HEK293 (cell line): ENCODE data around the gene CSMD2.

ENCODE experiments used
- CTCF ChIA-PET: fragments of 350-600 bp; formaldehyde crosslinking; extraction: SDS; loops from one replicate; lab custom pipeline; 2021; ENCODE audit warnings: antibody characterized with exemption; lab: Yijun Ruan, JAX
- POLR2A ChIA-PET: fragments of 300-600 bp; formaldehyde crosslinking; extraction: SDS; loops from one replicate; lab custom pipeline; 2020; ENCODE audit warnings: antibody characterized with exemption, inconsistent platforms; lab: Yijun Ruan, JAX
- H3K27ac ChIP-seq: fragments of 200-500 bp; sonication (Bioruptor generic); 2 replicates; pipeline ENCODE4 v1.5.1; 2014; ENCODE audit warnings: low read depth, low read length, control low read depth, inconsistent platforms; ENCODE audit errors: extremely low read depth
- H3K36me3 ChIP-seq, 2 experiments: fragments of 200-500 bp in 1 of 2; sonication (Bioruptor generic) in 1 of 2; 1 replicate in 1 of 2; 2 replicates in 1 of 2; pipeline ENCODE4 v1.5.1; 2014 to 2017; ENCODE audit warnings: inconsistent platforms in 2 of 2, low read length in 2 of 2; ENCODE audit not compliant: control insufficient read depth in 2 of 2, insufficient read depth in 1 of 2
- H3K4me1 ChIP-seq: fragments of 200-500 bp; sonication (Bioruptor generic); 2 replicates; pipeline ENCODE4 v1.5.1; 2014; ENCODE audit warnings: mild to moderate bottlenecking, low read length, inconsistent platforms; ENCODE audit not compliant: control insufficient read depth, insufficient read depth
- H3K4me3 ChIP-seq: 2 replicates; pipeline ENCODE4 v1.5.1; 2011; ENCODE audit warnings: low read depth, mild to moderate bottlenecking, control low read depth, low read length, moderate library complexity
- H3K9me3 ChIP-seq: fragments of 200-500 bp; sonication (Bioruptor generic); 2 replicates; pipeline ENCODE4 v1.5.1; 2014; ENCODE audit warnings: low read depth, low read length, inconsistent platforms; ENCODE audit not compliant: control insufficient read depth, insufficient read depth
- ELK4 ChIP-seq: IDR thresholded peaks from 2 replicates; pipeline ENCODE4 v1.6.1; 2011; ENCODE audit warnings: mild to moderate bottlenecking, low read depth, low read length, borderline replicate concordance
- HOXC10 ChIP-seq: sonication (generic); formaldehyde crosslinking; IDR thresholded peaks from 2 replicates; pipeline ENCODE4 v1.8.1; 2023; ENCODE audit warnings: mild to moderate bottlenecking, missing genetic modification reagents
- KLF10 ChIP-seq: fragments of 450-650 bp; IDR thresholded peaks from 2 replicates; pipeline ENCODE4 v1.5.1; 2018; ENCODE audit warnings: missing biosample characterization, mild to moderate bottlenecking, missing genetic modification characterization
- MEIS1 ChIP-seq: sonication (generic); formaldehyde crosslinking; IDR thresholded peaks from 2 replicates; pipeline ENCODE4 v1.8.1; 2022; ENCODE audit warnings: missing genetic modification reagents, mild to moderate bottlenecking, borderline replicate concordance
- SCRT2 ChIP-seq: fragments of 450-650 bp; formaldehyde crosslinking; IDR thresholded peaks from 2 replicates; pipeline ENCODE4 v1.5.1; 2016; ENCODE audit warnings: missing biosample characterization, missing genetic modification characterization
- SP2 ChIP-seq: fragments of 450-650 bp; formaldehyde crosslinking; IDR thresholded peaks from 2 replicates; pipeline ENCODE4 v1.5.1; 2016; ENCODE audit warnings: missing biosample characterization, missing genetic modification characterization
- ZEB2 ChIP-seq: fragments of 450-650 bp; formaldehyde crosslinking; IDR thresholded peaks from 2 replicates; pipeline ENCODE4 v1.5.1; 2016; ENCODE audit warnings: missing biosample characterization, missing genetic modification characterization
- ZFHX2 ChIP-seq: fragments of 450-650 bp; formaldehyde crosslinking; conservative IDR thresholded peaks from 2 replicates; pipeline ENCODE4 v1.5.1; 2016; ENCODE audit warnings: missing biosample characterization, missing genetic modification characterization
- ZFP69B ChIP-seq: fragments of 450-650 bp; formaldehyde crosslinking; IDR thresholded peaks from 2 replicates; pipeline ENCODE4 v1.5.1; 2016; ENCODE audit warnings: missing biosample characterization, missing genetic modification characterization
- ZIC2 ChIP-seq: fragments of 450-650 bp; formaldehyde crosslinking; IDR thresholded peaks from 2 replicates; pipeline ENCODE4 v1.5.1; 2016; ENCODE audit warnings: missing biosample characterization, missing genetic modification characterization
- ZNF146 ChIP-seq: fragments of 450-650 bp; formaldehyde crosslinking; IDR thresholded peaks from 2 replicates; pipeline ENCODE4 v1.5.1; 2016; ENCODE audit warnings: missing biosample characterization, missing genetic modification characterization
- ZNF214 ChIP-seq: fragments of 450-650 bp; formaldehyde crosslinking; IDR thresholded peaks from 2 replicates; pipeline ENCODE4 v1.5.1; 2017; ENCODE audit warnings: missing biosample characterization, mild to moderate bottlenecking, missing genetic modification characterization, borderline replicate concordance
- ZNF24 ChIP-seq: fragments of 450-650 bp; formaldehyde crosslinking; IDR thresholded peaks from 2 replicates; pipeline ENCODE4 v1.5.1; 2016; ENCODE audit warnings: missing biosample characterization, missing genetic modification characterization
- ZNF341 ChIP-seq: fragments of 450-650 bp; formaldehyde crosslinking; IDR thresholded peaks from 2 replicates; pipeline ENCODE4; 2016; ENCODE audit warnings: low read depth, missing biosample characterization, missing genetic modification characterization
- ZNF426 ChIP-seq: fragments of 450-650 bp; formaldehyde crosslinking; IDR thresholded peaks from 2 replicates; pipeline ENCODE4 v1.5.1; 2017; ENCODE audit warnings: missing biosample characterization, missing genetic modification characterization, mild to moderate bottlenecking, inconsistent platforms, moderate library complexity
- ZNF530 ChIP-seq: fragments of 450-650 bp; formaldehyde crosslinking; IDR thresholded peaks from 2 replicates; pipeline ENCODE4 v1.5.1; 2016; ENCODE audit warnings: low read depth, missing biosample characterization, missing genetic modification characterization
- ZNF571 ChIP-seq: fragments of 450-650 bp; formaldehyde crosslinking; IDR thresholded peaks from 2 replicates; pipeline ENCODE4 v1.5.0; 2017; ENCODE audit warnings: missing biosample characterization, missing genetic modification characterization
- ZNF623 ChIP-seq: fragments of 450-650 bp; formaldehyde crosslinking; IDR thresholded peaks from 2 replicates; pipeline ENCODE4 v1.5.1; 2016; ENCODE audit warnings: missing biosample characterization, missing genetic modification characterization
- ZNF626 ChIP-seq: fragments of 450-650 bp; sonication (Bioruptor Pico); formaldehyde crosslinking; IDR thresholded peaks from 2 replicates; pipeline ENCODE4 v1.5.1; 2018; ENCODE audit warnings: missing biosample characterization, missing genetic modification characterization, inconsistent platforms
- ZNF639 ChIP-seq: fragments of 450-650 bp; formaldehyde crosslinking; IDR thresholded peaks from 2 replicates; pipeline ENCODE4 v1.5.1; 2016; ENCODE audit warnings: missing biosample characterization, missing genetic modification characterization
- ZNF670 ChIP-seq: fragments of 450-650 bp; formaldehyde crosslinking; IDR thresholded peaks from 2 replicates; pipeline ENCODE4 v1.5.1; 2016; ENCODE audit warnings: missing biosample characterization, missing genetic modification characterization, low read depth
- ZNF776 ChIP-seq: fragments of 450-650 bp; formaldehyde crosslinking; IDR thresholded peaks from 2 replicates; pipeline ENCODE4 v1.5.0; 2017; ENCODE audit warnings: missing biosample characterization, missing genetic modification characterization, borderline replicate concordance

CSMD2 gene

GRCh38 chr1:33578557-33579448 lies 586.2 kb downstream of the CSMD2 start:
- CTCF ChIA-PET: no interaction called here
- H3K4me1 ChIP-seq: no peaks in the 10 kb centered on the region
- H3K4me3 ChIP-seq: no peak overlapping the region
- no peak overlapping the region for H3K27ac ChIP-seq
- TF ChIP-seq SP2 (tag by site-specific recombination) (no peak), ZNF776 (tag by site-specific recombination) (no peak), ZNF530 (no peak), ZNF146 (tag by site-specific recombination) (no peak), ZNF214 (tag by site-specific recombination) (no peak), HOXC10 (CRISPR knock-in tag) (no peak), ZIC2 (no peak), ELK4 (no peak), ZNF426 (no peak), ZNF626 (no peak), ZNF341 (tag by site-specific recombination) (no peak)
- H3K36me3 ChIP-seq: no peaks in the 10 kb centered on the region
- POLR2A ChIA-PET: no interaction called here
- H3K9me3 ChIP-seq: no peaks in the 10 kb centered on the region

- no peaks in the 10 kb centered on the region for H3K9me3 ChIP-seq
- no peak overlapping the region for H3K4me3 ChIP-seq
- no peak overlapping the region for H3K27ac ChIP-seq
- H3K36me3 ChIP-seq: no peaks in the 10 kb centered on the region
- TF ChIP-seq ZNF639: no peak
- no peak for TF ChIP-seq ZFP69B (tag by site-specific recombination)
- no peak for TF ChIP-seq KLF10 (tag by site-specific recombination)
- TF ChIP-seq ZNF670 (tag by site-specific recombination): no peak
- TF ChIP-seq ZNF623: no peak
- TF ChIP-seq ZNF571 (tag by site-specific recombination): no peak
- TF ChIP-seq SP2 (tag by site-specific recombination): no peak
- no peak for TF ChIP-seq ZFHX2 (tag by site-specific recombination)
- POLR2A ChIA-PET: no interaction called here
- CTCF ChIA-PET: no interaction called here
- H3K4me1 ChIP-seq: no peaks in the 10 kb centered on the region
Observed at GRCh38 chr1:33577663-33578062, 587.4 kb downstream of the CSMD2 start.

DNA sequence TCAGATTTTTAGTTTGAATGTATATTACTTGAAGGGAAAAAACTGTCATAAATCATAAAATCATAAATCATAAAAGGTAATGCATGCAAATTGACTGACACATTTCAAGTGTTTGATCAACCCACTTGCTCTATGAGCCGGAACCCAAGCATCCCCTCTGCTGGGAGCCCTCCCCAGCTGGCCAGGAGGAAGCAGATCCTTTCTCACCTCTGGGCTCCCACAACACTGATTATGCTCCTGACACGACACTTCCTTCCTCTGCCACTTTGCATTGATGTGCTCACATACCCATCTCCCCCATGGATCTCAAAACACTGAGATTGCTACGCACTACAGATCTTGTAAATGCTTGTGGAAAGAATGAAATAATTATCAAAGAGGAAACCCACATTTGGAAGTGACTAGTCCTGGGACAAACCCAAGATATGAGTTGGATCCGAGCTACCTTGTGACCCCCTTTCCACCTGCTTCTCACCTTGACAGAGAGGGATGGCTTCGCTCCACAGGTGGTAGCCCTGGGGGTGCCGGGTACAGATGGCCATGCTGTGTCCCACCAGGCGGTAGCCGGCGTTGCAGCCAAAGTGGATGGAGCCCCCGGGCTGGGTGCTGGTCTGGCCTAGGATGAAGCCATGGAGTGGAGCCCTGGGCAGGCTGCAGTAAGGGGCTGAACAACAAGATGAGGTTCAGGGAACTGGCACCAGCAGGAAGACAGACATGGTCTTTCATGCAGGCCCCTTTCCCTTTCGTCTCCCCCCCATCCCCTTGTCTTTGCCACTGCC lies 588.0 kb downstream of the CSMD2 start:
- H3K36me3 ChIP-seq: no peaks in the 10 kb centered on the region
- no peaks in the 10 kb centered on the region for H3K4me1 ChIP-seq
- TF ChIP-seq ZNF24 (tag by site-specific recombination): no peak
- no peak for TF ChIP-seq MEIS1
- TF ChIP-seq ZEB2 (tag by site-specific recombination): no peak
- 0 out of 2 replicates have a peak, but pooled peaks have one; percentile 12 for TF ChIP-seq SCRT2 (tag by site-specific recombination)
- TF ChIP-seq, all 188 proteins: peak for 1
- Histone ChIP-seq H3K4me3 (no peak overlapping the region), H3K27ac (no peak overlapping the region), H3K9me3 (no peaks in the 10 kb centered on the region)
- POLR2A ChIA-PET: no interaction called here
- CTCF ChIA-PET: interaction anchor here (0.6 to 0.7 kb wide), 4 partner anchors 77 to 1290 kb away, joined by 3 to 4 read pairs (median 3); no protein-coding TSS in a partner anchor
